B cell (primary cell): ENCODE data around the gene GNA15.

Source experiments
- CTCF ChIP-seq: fragments of 200-600 bp; IDR thresholded peaks from one replicate; pipeline ENCODE4 v1.8.0; 2022; ENCODE audit warnings: antibody characterized with exemption, mild to moderate bottlenecking
- EZH2 ChIP-seq: IDR thresholded peaks from 2 replicates; pipeline ENCODE4 v1.6.1; 2012; ENCODE audit warnings: borderline replicate concordance, low read depth, mild to moderate bottlenecking, moderate library complexity, low read length; ENCODE audit not compliant: insufficient read depth, poor library complexity, severe bottlenecking

- no peak for TF ChIP-seq EZH2
- no peak for TF ChIP-seq CTCF
Observed at GRCh38 chr19:3131168-3131567, 4.7 kb upstream of the GNA15 start.
